Osteoblast (primary cell): Measurements from ENCODE around the gene OPRD1. TPM values are rescaled to one million over a fixed set of nuclear protein-coding genes. Genes with fewer than 3 reads are reported as not detected.

Experiments used
- DNase-seq: peaks from one replicate; pipeline ENCODE4 v3.0.0; 2011; ENCODE audit warnings: low spot score, mixed read lengths; ENCODE audit not compliant: insufficient read length; ENCODE audit errors: missing footprints
- H2AFZ ChIP-seq: 2 replicates; pipeline ENCODE4 v1.6.0; 2011; ENCODE audit warnings: mild to moderate bottlenecking, low read length
- H3K27ac ChIP-seq: 2 replicates; pipeline ENCODE4 v1.5.1; 2011; ENCODE audit warnings: mild to moderate bottlenecking, low read depth, low read length, moderate library complexity
- H3K27me3 ChIP-seq: 2 replicates; pipeline ENCODE4 v1.6.0; 2012; ENCODE audit warnings: mild to moderate bottlenecking, control low read depth, inconsistent platforms, low read length, moderate library complexity; ENCODE audit not compliant: insufficient read depth
- H3K36me3 ChIP-seq: 2 replicates; pipeline ENCODE4 v1.5.1; 2011; ENCODE audit warnings: mild to moderate bottlenecking, low read length, control low read depth, moderate library complexity; ENCODE audit not compliant: insufficient read depth
- H3K4me1 ChIP-seq: 2 replicates; pipeline ENCODE4 v1.5.1; 2011; ENCODE audit warnings: mild to moderate bottlenecking, low read length, control low read depth, moderate library complexity; ENCODE audit not compliant: insufficient read depth
- H3K4me2 ChIP-seq: 2 replicates; pipeline ENCODE4 v1.6.0; 2011; ENCODE audit warnings: mild to moderate bottlenecking, low read length; ENCODE audit not compliant: insufficient read depth
- H3K4me3 ChIP-seq: fragments of 200-600 bp; sonication (generic); 3 replicates; pipeline ENCODE4 v1.5.1; 2012; ENCODE audit warnings: mild to moderate bottlenecking, low read length, inconsistent platforms; ENCODE audit not compliant: insufficient read depth
- H3K79me2 ChIP-seq: 2 replicates; pipeline ENCODE4 v1.6.0; 2012; ENCODE audit warnings: mild to moderate bottlenecking, low read length, control low read depth, inconsistent platforms; ENCODE audit not compliant: insufficient read depth
- H3K9me3 ChIP-seq: 2 replicates; pipeline ENCODE4 v1.5.1; 2011; ENCODE audit warnings: low read depth, low read length, control low read depth
- H4K20me1 ChIP-seq: 2 replicates; pipeline ENCODE4 v1.6.0; 2012; ENCODE audit warnings: mild to moderate bottlenecking, low read length, control low read depth; ENCODE audit not compliant: insufficient read depth
- CTCF ChIP-seq: IDR thresholded peaks from 2 replicates; pipeline ENCODE4 v1.5.1; 2011; ENCODE audit warnings: mild to moderate bottlenecking, low read depth, low read length, moderate library complexity; ENCODE audit errors: extremely low read depth
- total RNA-seq: library from RNA; depleted of rRNA; stranded (reverse); fragments of >200 nt; gene quantifications from 2 replicates; pipeline ENCODE4 v1.2.3, GENCODE V29; 2012

The OPRD1 gene
- total RNA-seq, 1 donor: not detected

GRCh38 chr1:28890836-28891235, 78.9 kb downstream of the OPRD1 start:
- H3K27me3 ChIP-seq: peaks cover 6% of the 10 kb centered on the region
- DNase-seq: no peak
- no peak overlapping the region for H3K27ac ChIP-seq
- no peak for TF ChIP-seq CTCF
- no peaks in the 10 kb centered on the region for H3K9me3 ChIP-seq
- H3K36me3 ChIP-seq: no peaks in the 10 kb centered on the region
- H3K4me3 ChIP-seq: no peak overlapping the region
- no peaks in the 10 kb centered on the region for H4K20me1 ChIP-seq
- H2AFZ ChIP-seq: no peak overlapping the region
- H3K4me1 ChIP-seq: peaks cover 5% of the 10 kb centered on the region
- no peak overlapping the region for H3K4me2 ChIP-seq
- H3K79me2 ChIP-seq: no peaks in the 10 kb centered on the region

- Histone ChIP-seq H3K4me3 (no peak overlapping the region), H4K20me1 (no peaks in the 10 kb centered on the region), H3K9me3 (no peaks in the 10 kb centered on the region), H3K36me3 (no peaks in the 10 kb centered on the region), H3K4me1 (peaks cover 5% of the 10 kb centered on the region), H3K27ac (no peak overlapping the region), H3K27me3 (peaks cover 6% of the 10 kb centered on the region), H2AFZ (no peak overlapping the region), H3K4me2 (no peak overlapping the region), H3K79me2 (no peaks in the 10 kb centered on the region)
- TF ChIP-seq CTCF: no peak
- DNase-seq: no peak
Observed at GRCh38 chr1:28891256-28891655, 79.3 kb downstream of the OPRD1 start.

GRCh38 chr1:28893403-28894102, 81.6 kb downstream of the OPRD1 start:
- Histone ChIP-seq H3K9me3 (no peaks in the 10 kb centered on the region), H3K4me2 (no peak overlapping the region), H3K27me3 (no peaks in the 10 kb centered on the region), H3K27ac (no peak overlapping the region), H3K79me2 (no peaks in the 10 kb centered on the region), H4K20me1 (peaks cover 4% of the 10 kb centered on the region), H3K36me3 (no peaks in the 10 kb centered on the region), H2AFZ (peak overlapping the region; percentile 36), H3K4me3 (no peak overlapping the region), H3K4me1 (no peaks in the 10 kb centered on the region)
- DNase-seq: peak; percentile 95
- peak; percentile 69 for TF ChIP-seq CTCF

- no peaks in the 10 kb centered on the region for H3K4me1 ChIP-seq
- DNase-seq: no peak
- H3K9me3 ChIP-seq: no peaks in the 10 kb centered on the region
- H2AFZ ChIP-seq: no peak overlapping the region
- H3K79me2 ChIP-seq: no peaks in the 10 kb centered on the region
- H3K27ac ChIP-seq: no peak overlapping the region
- no peak overlapping the region for H3K4me3 ChIP-seq
- TF ChIP-seq CTCF: no peak
- no peak overlapping the region for H3K4me2 ChIP-seq
- H3K36me3 ChIP-seq: no peaks in the 10 kb centered on the region
- H4K20me1 ChIP-seq: peaks cover 4% of the 10 kb centered on the region
- H3K27me3 ChIP-seq: no peaks in the 10 kb centered on the region
Observed at GRCh38 chr1:28894785-28895184, 82.8 kb downstream of the OPRD1 start.
